ENCODE data around the gene SLC22A14. TPM values are rescaled to one million over a fixed set of nuclear protein-coding genes. Genes with fewer than 3 reads are reported as not detected.

SLC22A14 gene
- total and polyA plus RNA-seq, 12 donors: 0.06 to 0.37 (median 0.23) TPM; not detected in 8

DNA sequence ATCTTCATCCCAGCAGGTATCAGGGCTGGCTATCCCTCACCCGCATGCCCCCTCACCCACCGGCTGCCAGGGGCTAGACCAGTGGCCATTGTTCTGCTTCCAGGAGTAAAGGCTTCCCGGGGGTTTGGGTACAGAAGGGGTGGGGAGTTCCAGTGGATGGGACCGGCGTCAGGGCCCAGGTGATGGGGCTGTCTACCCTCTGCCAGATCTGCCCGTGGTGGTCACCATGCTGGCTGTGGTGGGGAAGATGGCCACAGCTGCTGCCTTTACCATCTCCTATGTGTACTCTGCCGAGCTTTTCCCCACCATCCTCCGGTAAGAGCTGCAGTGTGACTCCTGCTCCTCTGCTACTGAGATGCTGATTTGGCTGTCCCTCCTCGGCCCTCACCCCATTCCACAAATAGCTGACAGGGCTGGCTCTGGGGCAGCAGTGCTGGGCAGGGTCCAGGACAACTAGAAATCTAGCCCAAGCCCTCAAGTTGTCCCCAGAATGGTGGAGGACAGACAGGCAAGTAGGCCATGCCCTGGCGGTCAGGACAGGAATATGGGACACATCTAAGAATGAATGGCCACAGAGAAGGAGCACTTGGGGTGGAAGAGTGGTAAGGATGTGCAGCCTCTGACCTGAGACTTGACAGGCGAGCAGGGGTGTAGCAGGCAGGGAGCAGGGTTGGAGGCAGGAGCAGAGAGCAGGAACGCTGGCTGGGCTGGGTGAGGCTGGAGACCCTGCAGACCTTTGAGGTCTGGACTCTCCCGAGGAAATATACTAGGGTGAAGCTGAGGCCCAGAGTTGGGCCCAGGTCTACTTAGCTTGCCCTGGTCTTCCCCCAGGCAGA, 5.8 kb upstream of the SLC22A14 start:
- TF ChIP-seq CTCF (IDR thresholded peaks at IDR 0.05): no peak
- no peak for DNase-seq
- H3K36me3 ChIP-seq: peaks cover 0 to 3% (median 0%) of the 10 kb centered on the region in 9 donors
- no peak overlapping the region for H3K27ac ChIP-seq
- H3K4me3 ChIP-seq: no peak overlapping the region
- WGBS, 2 donors: 88 to 91% methylated on average over 13 of the region's 13 CpGs
- no peaks in the 10 kb centered on the region for H3K27me3 ChIP-seq
- H3K4me1 ChIP-seq: no peaks in the 10 kb centered on the region
- H3K9me3 ChIP-seq: no peaks in the 10 kb centered on the region
- ATAC-seq: peak in 2 of 8 donors; percentile 11 to 44
- intact Hi-C loops (cut with DNase I): no loop called here

- Histone ChIP-seq H3K27ac (no peak overlapping the region), H3K4me1 (no peaks in the 10 kb centered on the region), H3K4me3 (no peak overlapping the region), H3K9me3 (no peaks in the 10 kb centered on the region), H3K27me3 (no peaks in the 10 kb centered on the region), H3K36me3 (peaks cover 0 to 3% (median 0%) of the 10 kb centered on the region in 9 donors)
- DNase-seq (no peak), ATAC-seq (peak in 1 of 8 donors; percentile 22)
- intact Hi-C loops (cut with DNase I): no loop called here
- TF ChIP-seq CTCF (IDR thresholded peaks at IDR 0.05): no peak
- 95% methylated on average over 13 of the region's 13 CpGs for WGBS, 2 donors
Observed at GRCh38 chr3:38276917-38277630, 5.0 kb upstream of the SLC22A14 start.

DNA sequence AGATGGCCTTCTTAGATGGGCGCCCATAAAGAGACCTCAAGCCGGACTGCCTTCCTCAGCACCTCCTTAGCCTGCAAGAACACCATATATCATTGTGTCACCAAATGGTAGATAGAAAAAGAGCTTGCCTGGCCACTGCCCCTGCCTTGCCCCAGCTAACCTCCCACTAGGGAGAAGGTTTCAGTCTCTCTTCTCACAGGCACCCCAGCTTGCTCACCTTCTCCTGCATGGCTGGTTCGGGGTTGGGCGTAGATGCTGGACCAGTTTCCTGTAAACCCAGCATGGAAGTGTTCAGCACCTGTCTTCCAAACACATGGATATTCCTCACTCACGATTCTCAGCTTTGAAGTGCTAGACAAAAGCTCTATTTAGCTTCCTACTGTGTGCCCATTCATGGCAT, 3.3 kb upstream of the SLC22A14 start:
- TF ChIP-seq CTCF (IDR thresholded peaks at IDR 0.05): no peak
- 88 to 93% methylated on average over 5 of the region's 5 CpGs for WGBS, 2 donors
- intact Hi-C loops (cut with DNase I): no loop called here

GRCh38 chr3:38283810-38284755, 2.0 kb downstream of the SLC22A14 start:
- TF ChIP-seq CTCF (IDR thresholded peaks at IDR 0.05): no peak
- H3K4me1 ChIP-seq: no peaks in the 10 kb centered on the region
- intact Hi-C loops (cut with DNase I): loop anchor here in 1 of 10 donors (5.0 kb wide), 1 partner anchor 388 kb away; no protein-coding TSS in a partner anchor
- no peak overlapping the region for H3K27ac ChIP-seq
- DNase-seq (no peak), ATAC-seq (peak in 1 of 8 donors; percentile 22)
- WGBS, 2 donors: 87 to 91% methylated on average over 16 of the region's 16 CpGs
- H3K4me3 ChIP-seq: no peak overlapping the region
- no peaks in the 10 kb centered on the region for H3K27me3 ChIP-seq
- no peaks in the 10 kb centered on the region for H3K9me3 ChIP-seq
- no peaks in the 10 kb centered on the region for H3K36me3 ChIP-seq

More for the DNA sequence above, 3.3 kb upstream of the SLC22A14 start:
- H3K27ac ChIP-seq: no peak overlapping the region
- no peaks in the 10 kb centered on the region for H3K4me1 ChIP-seq
- H3K36me3 ChIP-seq: peaks cover 0 to 3% (median 0%) of the 10 kb centered on the region in 9 donors
- H3K9me3 ChIP-seq: no peaks in the 10 kb centered on the region
- ATAC-seq (no peak), DNase-seq (no peak)
- no peak overlapping the region for H3K4me3 ChIP-seq
- no peaks in the 10 kb centered on the region for H3K27me3 ChIP-seq

Measured in heart right ventricle (tissue), 16 donors.